Spleen (tissue), 11 donors: Measurements from ENCODE around the gene SNRPE. TPM values are rescaled to one million over a fixed set of nuclear protein-coding genes. Genes with fewer than 3 reads are reported as not detected.

Experiments
- DNase-seq: peaks from one replicate; pipeline ENCODE4 v3.0.0-alpha.2; 2020
- H3K27ac ChIP-seq, 8 donors: fragments of 200-600 bp; sonication (generic) in 7 of 8; 1 replicate in 4 of 8; 2 replicates in 4 of 8; pipeline versions ENCODE4 v1.5.0 to v1.8.0; 2016 to 2021; ENCODE audit warnings: inconsistent platforms in 4 of 8, mild to moderate bottlenecking in 4 of 8, moderate library complexity in 1 of 8
- H3K27me3 ChIP-seq, 7 donors: fragments of 200-600 bp; sonication (generic) in 6 of 7; replicated peaks in 1 of 7; 1 replicate in 4 of 7; 2 replicates in 3 of 7; pipeline versions ENCODE4 v1.5.0 to v1.8.0; 2016 to 2021; ENCODE audit warnings: inconsistent platforms in 3 of 7, mild to moderate bottlenecking in 1 of 7
- H3K36me3 ChIP-seq, 6 donors: fragments of 200-600 bp; sonication (generic) in 5 of 6; 1 replicate in 4 of 6; 2 replicates in 2 of 6; pipeline versions ENCODE4 v1.5.0 to v1.8.0; 2016 to 2021; ENCODE audit warnings: inconsistent platforms in 2 of 6
- H3K4me1 ChIP-seq, 6 donors: fragments of 200-600 bp; sonication (generic) in 5 of 6; 1 replicate in 3 of 6; 2 replicates in 3 of 6; pipeline versions ENCODE4 v1.5.0 to v1.8.0; 2016 to 2021; ENCODE audit warnings: inconsistent platforms in 3 of 6
- H3K4me3 ChIP-seq, 8 donors: fragments of 200-600 bp; sonication (generic) in 7 of 8; 1 replicate in 4 of 8; 2 replicates in 4 of 8; pipeline versions ENCODE4 v1.5.0 to v1.8.0; 2016 to 2021; ENCODE audit warnings: inconsistent platforms in 4 of 8, mild to moderate bottlenecking in 4 of 8, moderate library complexity in 2 of 8
- H3K9me3 ChIP-seq, 8 donors: fragments of 200-600 bp; sonication (generic) in 7 of 8; 1 replicate in 4 of 8; 2 replicates in 4 of 8; pipeline versions ENCODE4 v1.5.0 to v1.8.0; 2016 to 2021; ENCODE audit warnings: inconsistent platforms in 4 of 8
- POLR2A ChIP-seq, 3 donors: fragments of 450-650 bp; IDR thresholded peaks; one replicate each; pipeline ENCODE4 v1.5.1; 2017; ENCODE audit warnings: antibody characterized with exemption in 3 of 3, mild to moderate bottlenecking in 1 of 3
- POLR2AphosphoS5 ChIP-seq, 3 donors: sonication (generic); formaldehyde crosslinking; IDR thresholded peaks; one replicate each; pipeline ENCODE4 v1.5.1; 2017; ENCODE audit warnings: antibody characterized with exemption in 3 of 3
- WGBS, 5 donors: extraction: QIAGEN DNeasy Blood & Tissue Kit in 3 of 5; methylation state at CpG; one replicate each; pipeline versions ENCODE4 v1.1.5 to v1.1.7; 2013 to 2018; 5-methylcytosine and 5-hydroxymethylcytosine counted together
- intact Hi-C: fragments of 100-400 bp; cut with DNase I; formaldehyde crosslinking; loops from one replicate; pipeline ENCODE4 v1.15.0; 2023; ENCODE audit warnings: low total_unique reads
- polyA plus RNA-seq, 3 donors: library from polyadenylated mRNA; stranded (reverse); fragments of 200-250 nt; gene quantifications; one replicate each; pipeline ENCODE4 v1.2.1, GENCODE V29; 2013
- total RNA-seq, 7 donors: library from RNA; depleted of rRNA in 3 of 7; stranded (reverse); fragments of >200 nt in 3 of 7; fragmentation: NEBNext Ultra II Directional in 4 of 7; extraction: Animal tissue kit (Norgen Biotek cat#: 25700) in 4 of 7; gene quantifications; one replicate each; pipeline versions ENCODE4 v1.1.0 to v1.2.1, GENCODE V29; 2016 to 2021
- TF ChIP-seq, protein P1 (sequence below), 11 experiments: fragments of 200-600 bp in 7 of 11; fragments of 450-650 bp in 4 of 11; sonication (generic) in 4 of 11; IDR thresholded peaks in 8 of 11; conservative IDR thresholded peaks in 3 of 11; 1 replicate in 7 of 11; 2 replicates in 4 of 11; pipeline versions ENCODE4 v1.4.0 to v1.8.0; 2016 to 2021; ENCODE audit warnings: antibody characterized with exemption in 11 of 11, inconsistent platforms in 4 of 11, mild to moderate bottlenecking in 1 of 11
- donor health status: healthy with polysubstance abuse.
- donor health status: DM: no; HTN: no; CAD: no; lungs with moderate emphysema.
- donor health status: DM: no; HTN: no; CAD: no.
- donor health status: Bipolar disorder and iron deficiency.
- donor health status: healthy.
- donor health status: DM: no; HTN: no; CAD: no.
- donor health status: DM: yes; HTN: yes; CAD: no.

The SNRPE gene
- total and polyA plus RNA-seq, 10 donors: 30.1 to 150 (median 67.2) TPM

DNA sequence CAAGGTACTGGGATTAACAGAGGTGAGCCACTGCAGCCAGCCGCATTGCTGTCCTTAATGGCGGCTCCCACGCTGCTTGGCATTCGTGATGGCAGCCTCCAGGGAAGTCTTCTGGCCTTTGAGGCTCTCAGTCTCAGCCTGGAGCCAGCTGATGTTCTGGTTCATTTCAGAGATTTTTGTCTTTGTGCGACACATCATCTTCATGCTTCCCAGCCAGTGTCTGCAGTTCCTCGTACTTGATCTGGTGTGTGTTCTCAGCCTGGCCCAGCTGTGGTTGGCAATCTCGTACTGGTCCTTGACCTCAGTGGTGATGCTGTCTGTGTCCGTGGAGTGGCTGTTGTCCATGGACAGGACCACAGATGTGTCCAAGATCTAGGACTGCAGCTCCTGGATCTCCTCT, 11.7 kb downstream of the SNRPE start:
- no peak for TF ChIP-seq POLR2A (IDR thresholded peaks at IDR 0.05)
- Histone ChIP-seq H3K4me1 (peaks cover 0 to 9% (median 2%) of the 10 kb centered on the region in 6 donors), H3K27me3 (no peaks in the 10 kb centered on the region), H3K4me3 (no peak overlapping the region), H3K9me3 (no peaks in the 10 kb centered on the region), H3K27ac (no peak overlapping the region), H3K36me3 (peaks cover 0 to 77% (median 32%) of the 10 kb centered on the region in 6 donors)
- DNase-seq: no peak
- intact Hi-C loops: loop anchor here (5.0 kb wide), 1 partner anchor 254 kb away; no protein-coding TSS in a partner anchor
- WGBS, 5 donors: 79 to 90% (median 85%) methylated on average over 8 of the region's 8 CpGs

- Histone ChIP-seq H3K36me3 (peaks cover 0 to 37% (median 2%) of the 10 kb centered on the region in 6 donors), H3K4me1 (no peaks in the 10 kb centered on the region), H3K27ac (no peak overlapping the region), H3K9me3 (no peaks in the 10 kb centered on the region), H3K4me3 (no peak overlapping the region), H3K27me3 (no peaks in the 10 kb centered on the region)
- intact Hi-C loops: no loop called here
- TF ChIP-seq POLR2A (IDR thresholded peaks at IDR 0.05) (no peak), POLR2AphosphoS5 (IDR thresholded peaks at IDR 0.05) (no peak)
- 88 to 95% (median 89%) methylated on average over 3 of the region's 3 CpGs for WGBS, 5 donors
- DNase-seq: no peak
Measured at GRCh38 chr1:203878422-203878821, 17.0 kb downstream of the SNRPE start.

GRCh38 chr1:203880606-203881005, 19.2 kb downstream of the SNRPE start:
- Histone ChIP-seq H3K27me3 (no peaks in the 10 kb centered on the region), H3K27ac (no peak overlapping the region), H3K4me3 (no peak overlapping the region), H3K4me1 (no peaks in the 10 kb centered on the region), H3K9me3 (no peaks in the 10 kb centered on the region), H3K36me3 (peaks cover 0 to 26% (median 0%) of the 10 kb centered on the region in 6 donors)
- WGBS, 5 donors: 85 to 99% (median 96%) methylated on average over 5 of the region's 5 CpGs
- no peak for DNase-seq
- TF ChIP-seq POLR2A (IDR thresholded peaks at IDR 0.05) (no peak), POLR2AphosphoS5 (IDR thresholded peaks at IDR 0.05) (no peak)
- TF ChIP-seq, protein P1, sequence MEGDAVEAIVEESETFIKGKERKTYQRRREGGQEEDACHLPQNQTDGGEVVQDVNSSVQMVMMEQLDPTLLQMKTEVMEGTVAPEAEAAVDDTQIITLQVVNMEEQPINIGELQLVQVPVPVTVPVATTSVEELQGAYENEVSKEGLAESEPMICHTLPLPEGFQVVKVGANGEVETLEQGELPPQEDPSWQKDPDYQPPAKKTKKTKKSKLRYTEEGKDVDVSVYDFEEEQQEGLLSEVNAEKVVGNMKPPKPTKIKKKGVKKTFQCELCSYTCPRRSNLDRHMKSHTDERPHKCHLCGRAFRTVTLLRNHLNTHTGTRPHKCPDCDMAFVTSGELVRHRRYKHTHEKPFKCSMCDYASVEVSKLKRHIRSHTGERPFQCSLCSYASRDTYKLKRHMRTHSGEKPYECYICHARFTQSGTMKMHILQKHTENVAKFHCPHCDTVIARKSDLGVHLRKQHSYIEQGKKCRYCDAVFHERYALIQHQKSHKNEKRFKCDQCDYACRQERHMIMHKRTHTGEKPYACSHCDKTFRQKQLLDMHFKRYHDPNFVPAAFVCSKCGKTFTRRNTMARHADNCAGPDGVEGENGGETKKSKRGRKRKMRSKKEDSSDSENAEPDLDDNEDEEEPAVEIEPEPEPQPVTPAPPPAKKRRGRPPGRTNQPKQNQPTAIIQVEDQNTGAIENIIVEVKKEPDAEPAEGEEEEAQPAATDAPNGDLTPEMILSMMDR (IDR thresholded peaks at IDR 0.05 in 8 of 11, conservative IDR thresholded peaks at IDR 0.05 in 3 of 11): no peak
- intact Hi-C loops: no loop called here

DNA sequence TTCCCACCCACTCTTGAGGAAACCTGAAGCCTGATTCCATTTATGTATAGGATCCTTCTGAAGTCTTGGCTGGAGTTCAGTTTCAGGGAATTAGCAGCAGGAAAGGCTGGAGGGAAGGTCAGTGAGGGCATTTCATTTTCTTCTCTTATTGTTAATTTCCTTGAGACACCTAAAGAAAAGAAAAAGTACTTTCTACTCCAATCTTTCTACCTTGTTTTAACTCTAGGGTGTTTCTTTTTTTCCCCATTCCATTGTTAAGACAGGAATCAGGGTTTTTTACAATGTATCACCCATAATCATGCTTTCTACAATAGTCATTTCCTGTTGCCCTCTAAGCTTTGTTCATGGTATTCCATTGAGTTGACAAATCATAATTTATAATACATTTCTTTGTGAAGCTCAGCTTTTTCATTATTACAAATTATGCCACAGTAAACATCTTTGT, 27.4 kb downstream of the SNRPE start:
- Histone ChIP-seq H3K4me1 (peaks cover 0 to 7% (median 0%) of the 10 kb centered on the region in 6 donors), H3K27me3 (no peaks in the 10 kb centered on the region), H3K27ac (peak overlapping the region in 1 of 8 donors; percentile 3), H3K4me3 (no peak overlapping the region), H3K36me3 (no peaks in the 10 kb centered on the region), H3K9me3 (peaks cover 0 to 10% (median 3%) of the 10 kb centered on the region in 8 donors)
- TF ChIP-seq, protein P1 (IDR thresholded peaks at IDR 0.05 in 8 of 11, conservative IDR thresholded peaks at IDR 0.05 in 3 of 11): no peak
- TF ChIP-seq POLR2A (IDR thresholded peaks at IDR 0.05) (no peak), POLR2AphosphoS5 (IDR thresholded peaks at IDR 0.05) (no peak)
- intact Hi-C loops: no loop called here
- DNase-seq: no peak

DNA sequence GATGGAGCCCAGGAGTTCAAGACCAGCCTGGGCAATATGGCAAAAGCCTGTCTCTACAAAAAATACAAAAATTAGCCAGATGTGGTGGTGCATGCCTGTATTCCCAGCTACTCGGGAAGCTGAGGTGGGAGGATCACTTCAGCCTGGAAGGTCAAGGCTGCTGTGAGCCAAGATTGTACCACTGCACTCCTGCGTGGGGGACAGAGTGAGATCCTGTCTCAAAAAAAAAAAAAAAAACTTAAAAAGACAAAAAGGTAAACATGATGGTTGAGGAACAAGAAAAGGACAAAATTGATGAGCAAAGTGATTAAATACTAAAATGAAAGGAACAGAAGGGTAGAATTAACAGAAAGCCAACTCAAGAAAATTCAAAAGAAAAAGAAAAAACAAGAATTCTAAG, 30.6 kb downstream of the SNRPE start:
- no peak for TF ChIP-seq POLR2A (IDR thresholded peaks at IDR 0.05)
- no peak for TF ChIP-seq POLR2AphosphoS5 (IDR thresholded peaks at IDR 0.05)
- TF ChIP-seq, protein P1 (IDR thresholded peaks at IDR 0.05 in 8 of 11, conservative IDR thresholded peaks at IDR 0.05 in 3 of 11): no peak
- no peak for DNase-seq
- H3K36me3 ChIP-seq: no peaks in the 10 kb centered on the region
- no peak overlapping the region for H3K4me3 ChIP-seq
- WGBS, 5 donors: 71 to 83% (median 74%) methylated on average over 2 of the region's 2 CpGs
- intact Hi-C loops: no loop called here
- H3K4me1 ChIP-seq: peaks cover 0 to 7% (median 0%) of the 10 kb centered on the region in 6 donors
- H3K27me3 ChIP-seq: no peaks in the 10 kb centered on the region
- H3K27ac ChIP-seq: no peak overlapping the region
- peaks cover 0 to 28% (median 18%) of the 10 kb centered on the region in 8 donors for H3K9me3 ChIP-seq
